WTC11 (cell line): ENCODE measurements around the gene EIF4H. TPM values are rescaled to one million over a fixed set of nuclear protein-coding genes. Genes with fewer than 3 reads are reported as not detected.

Source experiments
- ATAC-seq: fragments of 200-7000 bp; cut with Tn5 transposase; 2 replicates; pipeline ENCODE4 v1.10.0; 2021; ENCODE audit warnings: mild to moderate bottlenecking, moderate library complexity
- CTCF ChIA-PET: fragments of 300-600 bp; sonication (Branson Sonifier 250); formaldehyde crosslinking; loops from one replicate; lab custom pipeline; 2021; ENCODE audit warnings: antibody characterized with exemption; lab: Charles Lee
- POLR2A ChIA-PET: fragments of 350-600 bp; sonication (Branson Sonifier 250); formaldehyde crosslinking; loops from one replicate; lab custom pipeline; 2021; ENCODE audit warnings: antibody characterized with exemption; lab: Charles Lee
- DNase-seq: peaks from one replicate; pipeline ENCODE4 v3.0.0; 2021; ENCODE audit warnings: low spot score
- H3K27ac Mint-ChIP-seq: 2 replicates; pipeline ENCODE4 v1.8.0; 2021; ENCODE audit warnings: mixed read lengths
- H3K27me3 Mint-ChIP-seq: 2 replicates; pipeline ENCODE4 v1.8.0; 2021; ENCODE audit warnings: low read depth, mild to moderate bottlenecking, moderate library complexity, mixed read lengths
- H3K36me3 Mint-ChIP-seq: 2 replicates; pipeline ENCODE4 v1.8.0; 2021; ENCODE audit warnings: mixed read lengths
- H3K4me1 Mint-ChIP-seq: 2 replicates; pipeline ENCODE4 v1.8.0; 2022; ENCODE audit warnings: mixed read lengths
- H3K4me3 Mint-ChIP-seq: 2 replicates; pipeline ENCODE4 v1.8.0; 2021; ENCODE audit warnings: mild to moderate bottlenecking, moderate library complexity, mixed read lengths
- H3K9me3 Mint-ChIP-seq: 2 replicates; pipeline ENCODE4 v1.8.0; 2021; ENCODE audit warnings: mixed read lengths
- ELF4 ChIP-seq: sonication (generic); formaldehyde crosslinking; IDR thresholded peaks from 2 replicates; pipeline ENCODE4 v1.8.1; 2022; ENCODE audit warnings: low read depth, mild to moderate bottlenecking, moderate library complexity, missing genetic modification reagents
- ETV6 ChIP-seq: sonication (generic); formaldehyde crosslinking; IDR thresholded peaks from 2 replicates; pipeline ENCODE4 v1.8.1; 2022; ENCODE audit warnings: mild to moderate bottlenecking, missing genetic modification reagents
- FOXK1 ChIP-seq: sonication (generic); formaldehyde crosslinking; IDR thresholded peaks from 2 replicates; pipeline ENCODE4 v1.8.0; 2022; ENCODE audit warnings: mild to moderate bottlenecking, moderate library complexity, missing genetic modification reagents
- FOXP1 ChIP-seq: sonication (generic); formaldehyde crosslinking; IDR thresholded peaks from 2 replicates; pipeline ENCODE4 v1.8.0; 2022; ENCODE audit warnings: missing genetic modification reagents, mild to moderate bottlenecking, moderate library complexity, borderline replicate concordance
- GTF2I ChIP-seq: fragments of 250-450 bp; sonication (Bioruptor Pico); conservative IDR thresholded peaks from 2 replicates; pipeline ENCODE4 v1.4.0; 2021; ENCODE audit warnings: mild to moderate bottlenecking
- HMGA2 ChIP-seq: fragments of 250-450 bp; sonication (Bioruptor Pico); IDR thresholded peaks from 2 replicates; pipeline ENCODE4 v1.4.0; 2021; ENCODE audit warnings: mild to moderate bottlenecking, moderate library complexity
- JUN ChIP-seq: sonication (generic); formaldehyde crosslinking; IDR thresholded peaks from 2 replicates; pipeline ENCODE4 v1.8.0; 2023; ENCODE audit warnings: mild to moderate bottlenecking, missing genetic modification reagents
- NR2C2 ChIP-seq: sonication (generic); formaldehyde crosslinking; IDR thresholded peaks from 2 replicates; pipeline ENCODE4 v1.8.0; 2022; ENCODE audit warnings: mild to moderate bottlenecking, missing genetic modification reagents
- NR3C1 ChIP-seq: sonication (generic); formaldehyde crosslinking; conservative IDR thresholded peaks from 2 replicates; pipeline ENCODE4 v1.8.1; 2023; ENCODE audit warnings: low read depth, mild to moderate bottlenecking, missing genetic modification reagents
- PRRX2 ChIP-seq: fragments of 250-450 bp; sonication (Bioruptor Pico); IDR thresholded peaks from 2 replicates; pipeline ENCODE4 v1.8.0; 2021; ENCODE audit warnings: mild to moderate bottlenecking
- SP1 ChIP-seq: sonication (generic); formaldehyde crosslinking; conservative IDR thresholded peaks from 2 replicates; pipeline ENCODE4 v1.8.1; 2022; ENCODE audit warnings: missing genetic modification reagents
- ZMAT4 ChIP-seq: fragments of 250-450 bp; sonication (Bioruptor Pico); IDR thresholded peaks from 2 replicates; pipeline ENCODE4 v1.9.0; 2021; ENCODE audit warnings: mild to moderate bottlenecking
- ZNF138 ChIP-seq: sonication (generic); formaldehyde crosslinking; conservative IDR thresholded peaks from 2 replicates; pipeline ENCODE4 v1.8.1; 2022; ENCODE audit warnings: mild to moderate bottlenecking, moderate library complexity, missing genetic modification reagents
- ZNF219 ChIP-seq: sonication (generic); formaldehyde crosslinking; IDR thresholded peaks from 2 replicates; pipeline ENCODE4 v1.8.0; 2023; ENCODE audit warnings: missing genetic modification reagents, mild to moderate bottlenecking, borderline replicate concordance
- ZNF317 ChIP-seq: sonication (generic); formaldehyde crosslinking; IDR thresholded peaks from 2 replicates; pipeline ENCODE4 v1.8.1; 2023; ENCODE audit warnings: low read depth, mild to moderate bottlenecking, moderate library complexity, missing genetic modification reagents, borderline replicate concordance
- ZNF512 ChIP-seq: sonication (generic); formaldehyde crosslinking; IDR thresholded peaks from 2 replicates; pipeline ENCODE4 v1.8.1; 2022; ENCODE audit warnings: missing genetic modification reagents, borderline replicate concordance
- total RNA-seq: library from RNA; stranded (reverse); gene quantifications from 3 replicates; pipeline ENCODE4 v1.2.3, GENCODE V29; 2021
- TF ChIP-seq, protein P1 (sequence below): sonication (generic); formaldehyde crosslinking; IDR thresholded peaks from 2 replicates; pipeline ENCODE4 v1.8.0; 2022; ENCODE audit warnings: mild to moderate bottlenecking, missing genetic modification reagents

Gene EIF4H
- total RNA-seq, 1 experiment from 2014 or later, result 355 TPM

GRCh38 chr7:74217455-74218342 is 43.5 kb downstream of the EIF4H start:
- no peaks in the 10 kb centered on the region for H3K27me3 Mint-ChIP-seq
- no peak for ATAC-seq
- no peak overlapping the region for H3K27ac Mint-ChIP-seq
- no peaks in the 10 kb centered on the region for H3K4me1 Mint-ChIP-seq
- no peak overlapping the region for H3K4me3 Mint-ChIP-seq
- no peaks in the 10 kb centered on the region for H3K36me3 Mint-ChIP-seq
- TF ChIP-seq NR3C1 (CRISPR knock-in tag) (no peak), HMGA2 (CRISPR knock-in tag) (no peak), ZNF138 (CRISPR knock-in tag) (no peak), FOXK1 (CRISPR knock-in tag) (no peak), JUN (CRISPR knock-in tag) (no peak), SP1 (CRISPR knock-in tag) (no peak)
- TF ChIP-seq, protein P1, sequence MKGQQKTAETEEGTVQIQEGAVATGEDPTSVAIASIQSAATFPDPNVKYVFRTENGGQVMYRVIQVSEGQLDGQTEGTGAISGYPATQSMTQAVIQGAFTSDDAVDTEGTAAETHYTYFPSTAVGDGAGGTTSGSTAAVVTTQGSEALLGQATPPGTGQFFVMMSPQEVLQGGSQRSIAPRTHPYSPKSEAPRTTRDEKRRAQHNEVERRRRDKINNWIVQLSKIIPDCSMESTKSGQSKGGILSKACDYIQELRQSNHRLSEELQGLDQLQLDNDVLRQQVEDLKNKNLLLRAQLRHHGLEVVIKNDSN (CRISPR knock-in tag), result no peak
- DNase-seq, result no peak
- POLR2A ChIA-PET, result interaction anchor here (0.6 to 0.7 kb wide), 2 partner anchors 12 to 771 kb away, joined by 3 to 7 read pairs; no protein-coding TSS in a partner anchor
- no peaks in the 10 kb centered on the region for H3K9me3 Mint-ChIP-seq
- CTCF ChIA-PET, result interaction anchor here (2.5 to 5.0 kb wide), 2 partner anchors 12 to 183 kb away, joined by 12 to 54 read pairs; no protein-coding TSS in a partner anchor

DNA sequence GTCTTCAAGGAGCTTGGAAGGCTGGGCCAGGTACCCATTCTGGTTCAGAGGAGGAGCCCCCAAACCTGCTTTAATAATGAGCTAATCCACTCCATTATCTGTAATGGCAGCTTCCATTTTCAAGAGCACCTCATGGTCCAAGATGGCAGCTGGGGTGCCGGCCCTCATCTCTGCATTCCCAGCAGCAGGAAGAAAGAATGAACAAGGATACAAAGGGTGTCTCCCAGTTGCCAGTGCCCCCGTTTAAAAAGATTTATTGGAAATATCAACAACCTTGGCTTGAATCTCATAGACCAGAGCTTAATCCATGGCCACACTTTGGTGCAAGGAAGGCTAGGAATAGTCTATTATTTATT is 44.2 kb downstream of the EIF4H start:
- ATAC-seq, result no peak

DNA sequence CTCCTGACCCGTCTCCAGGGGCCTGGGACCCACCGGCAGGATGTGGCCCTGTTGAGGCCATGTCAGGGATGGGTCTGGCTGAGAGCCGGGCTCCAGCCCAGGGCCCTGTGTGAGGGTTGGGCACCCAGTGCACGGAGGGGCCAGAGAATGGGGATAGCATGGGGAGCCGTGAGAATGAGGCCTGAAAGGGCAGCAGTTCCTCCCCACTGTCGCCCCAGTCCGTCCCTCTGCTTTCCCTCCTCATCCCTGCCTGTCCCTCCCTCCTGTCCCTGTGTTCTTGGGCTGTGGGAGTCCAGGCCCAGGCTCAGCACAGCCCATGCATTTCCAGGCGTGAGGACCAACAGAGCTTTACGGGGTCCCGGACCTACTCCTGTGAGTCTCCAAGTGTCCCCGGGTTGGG is 45.3 kb downstream of the EIF4H start:
- no peak for TF ChIP-seq NR2C2 (CRISPR knock-in tag)
- TF ChIP-seq ETV6 (CRISPR knock-in tag), result no peak
- TF ChIP-seq PRRX2, result no peak
- no peak for TF ChIP-seq ZNF219 (CRISPR knock-in tag)
- no peak for TF ChIP-seq ZNF317 (CRISPR knock-in tag)
- no peak for TF ChIP-seq ELF4 (CRISPR knock-in tag)
- TF ChIP-seq ZNF512, result no peak
- H3K9me3 Mint-ChIP-seq, result no peaks in the 10 kb centered on the region
- no peaks in the 10 kb centered on the region; the same call in 1 of the 2 replicates for H3K27me3 Mint-ChIP-seq
- CTCF ChIA-PET, result interaction anchor here (1.9 to 4.2 kb wide), 3 partner anchors 13 to 186 kb away, joined by 13 to 31 read pairs (median 16); no protein-coding TSS in a partner anchor
- POLR2A ChIA-PET, result interaction anchor here (0.6 kb wide), 1 partner anchor 338 kb away, joined by 4 read pairs; no protein-coding TSS in a partner anchor
- no peaks in the 10 kb centered on the region for H3K36me3 Mint-ChIP-seq
- no peak overlapping the region for H3K4me3 Mint-ChIP-seq
- no peaks in the 10 kb centered on the region for H3K4me1 Mint-ChIP-seq
- DNase-seq (no peak), ATAC-seq (no peak)
- H3K27ac Mint-ChIP-seq, result no peak overlapping the region

More for the DNA sequence above, 44.2 kb downstream of the EIF4H start:
- H3K9me3 Mint-ChIP-seq, result no peaks in the 10 kb centered on the region
- H3K27me3 Mint-ChIP-seq, result no peaks in the 10 kb centered on the region
- H3K4me3 Mint-ChIP-seq, result no peak overlapping the region
- peak; percentile 65; the same call in 1 of the 2 replicates for TF ChIP-seq GTF2I (CRISPR knock-in tag)
- TF ChIP-seq FOXP1 (CRISPR knock-in tag), result no peak
- CTCF ChIA-PET, result interaction anchor here (2.5 to 5.0 kb wide), 2 partner anchors 12 to 183 kb away, joined by 12 to 54 read pairs; no protein-coding TSS in a partner anchor
- H3K4me1 Mint-ChIP-seq, result no peaks in the 10 kb centered on the region
- POLR2A ChIA-PET, result no interaction called here
- no peaks in the 10 kb centered on the region for H3K36me3 Mint-ChIP-seq
- no peak overlapping the region for H3K27ac Mint-ChIP-seq
- DNase-seq, result no peak

- DNase-seq (no peak), ATAC-seq (no peak; the same call in 1 of the 2 replicates)
- no peak for TF ChIP-seq ZMAT4
- TF ChIP-seq FOXK1 (CRISPR knock-in tag), result no peak
- Mint-ChIP-seq H3K27ac (no peak overlapping the region), H3K27me3 (no peaks in the 10 kb centered on the region; the same call in 1 of the 2 replicates), H3K36me3 (no peaks in the 10 kb centered on the region), H3K4me1 (no peaks in the 10 kb centered on the region), H3K4me3 (no peak overlapping the region), H3K9me3 (no peaks in the 10 kb centered on the region)
- POLR2A ChIA-PET, result interaction anchor here (0.6 to 1.1 kb wide), 2 partner anchors 152 to 338 kb away, joined by 3 to 4 read pairs; no protein-coding TSS in a partner anchor
- CTCF ChIA-PET, result interaction anchor here (0.6 to 4.2 kb wide), 6 partner anchors 14 to 193 kb away, joined by 3 to 31 read pairs (median 8); no protein-coding TSS in a partner anchor
These were observed 46.1 kb downstream of the EIF4H start for GRCh38 chr7:74220229-74220628.
